ENCODE data around the gene DNAJB7. TPM values are rescaled to one million over a fixed set of nuclear protein-coding genes. Genes with fewer than 3 reads are reported as not detected.

The DNAJB7 gene
- total and polyA plus RNA-seq, 2 experiments from 2014 or later: 0.63 TPM; not detected in 1

GRCh38 chr22:40856513-40857308 is 5.2 kb downstream of the DNAJB7 start, which contains the start of the genes ST13 and XPNPEP3 (continued):
- TF ChIP-seq REST (IDR thresholded peaks at IDR 0.05; ENCODE audit: unreplicated experiment): no peak
- TF ChIP-seq EZH2 (IDR thresholded peaks at IDR 0.05; ENCODE audit: low read depth, unreplicated experiment): no peak
- TF ChIP-seq, protein P1, sequence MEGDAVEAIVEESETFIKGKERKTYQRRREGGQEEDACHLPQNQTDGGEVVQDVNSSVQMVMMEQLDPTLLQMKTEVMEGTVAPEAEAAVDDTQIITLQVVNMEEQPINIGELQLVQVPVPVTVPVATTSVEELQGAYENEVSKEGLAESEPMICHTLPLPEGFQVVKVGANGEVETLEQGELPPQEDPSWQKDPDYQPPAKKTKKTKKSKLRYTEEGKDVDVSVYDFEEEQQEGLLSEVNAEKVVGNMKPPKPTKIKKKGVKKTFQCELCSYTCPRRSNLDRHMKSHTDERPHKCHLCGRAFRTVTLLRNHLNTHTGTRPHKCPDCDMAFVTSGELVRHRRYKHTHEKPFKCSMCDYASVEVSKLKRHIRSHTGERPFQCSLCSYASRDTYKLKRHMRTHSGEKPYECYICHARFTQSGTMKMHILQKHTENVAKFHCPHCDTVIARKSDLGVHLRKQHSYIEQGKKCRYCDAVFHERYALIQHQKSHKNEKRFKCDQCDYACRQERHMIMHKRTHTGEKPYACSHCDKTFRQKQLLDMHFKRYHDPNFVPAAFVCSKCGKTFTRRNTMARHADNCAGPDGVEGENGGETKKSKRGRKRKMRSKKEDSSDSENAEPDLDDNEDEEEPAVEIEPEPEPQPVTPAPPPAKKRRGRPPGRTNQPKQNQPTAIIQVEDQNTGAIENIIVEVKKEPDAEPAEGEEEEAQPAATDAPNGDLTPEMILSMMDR (conservative IDR thresholded peaks at IDR 0.05; ENCODE audit: low read depth in 2 of 2): no peak
- peak; percentile 78 for TF ChIP-seq POLR2AphosphoS5 (IDR thresholded peaks at IDR 0.05; ENCODE audit: low read depth)
- TF ChIP-seq ZNF331 (CRISPR knock-in tag; IDR thresholded peaks at IDR 0.05; ENCODE audit: low read depth): no peak

DNA sequence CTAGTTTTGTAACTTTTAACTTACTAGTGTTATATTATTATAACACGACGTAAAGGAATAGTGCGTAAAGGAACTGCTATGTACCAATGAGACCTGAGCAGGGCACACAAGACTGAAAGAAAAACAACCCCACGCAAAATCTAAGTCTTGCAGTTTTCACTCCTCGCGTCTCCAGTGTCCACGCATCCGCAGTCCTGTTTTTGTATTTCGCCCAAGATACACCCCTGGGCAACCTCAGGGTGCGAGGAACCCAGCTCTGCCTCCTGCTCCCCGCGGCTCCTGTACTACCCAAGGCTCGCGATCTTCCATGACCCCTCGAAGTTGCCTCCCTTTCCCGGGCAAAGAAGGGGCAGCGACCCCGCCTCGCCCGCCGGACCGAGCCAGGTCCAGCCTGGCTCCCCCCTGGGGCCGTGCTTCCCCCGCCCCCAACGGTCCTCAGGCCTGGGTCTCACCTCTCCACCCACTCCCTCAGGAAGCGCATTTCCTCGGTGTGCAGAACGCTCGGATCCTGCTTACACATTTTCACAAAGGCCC is 5.9 kb downstream of the DNAJB7 start:
- no peaks in the 10 kb centered on the region for H3K36me3 ChIP-seq (ENCODE audit: insufficient read depth)
- H3K4me1 Mint-ChIP-seq: peaks cover 20% of the 10 kb centered on the region; the same call in 2 of the 3 replicates
- peaks cover 10% of the 10 kb centered on the region for H3K36me3 Mint-ChIP-seq (ENCODE audit: low read depth)
- no peaks in the 10 kb centered on the region for H3K9me2 ChIP-seq (ENCODE audit: insufficient read depth)
- no peaks in the 10 kb centered on the region for H3K27me3 ChIP-seq (ENCODE audit: insufficient read depth)
- H4K20me1 ChIP-seq (replicated peaks; ENCODE audit: insufficient read depth): peaks cover 20% of the 10 kb centered on the region
- H3K9me3 Mint-ChIP-seq: no peaks in the 10 kb centered on the region
- ATAC-seq (peak; percentile 69), DNase-seq (ENCODE audit: low spot score) (peak; percentile 67)
- H3K4me3 Mint-ChIP-seq: peak overlapping the region; percentile 100
- H3F3A ChIP-seq (replicated peaks; ENCODE audit: low read depth): no peaks in the 10 kb centered on the region; the same call in 1 of the 2 replicates
- peak overlapping the region; percentile 16; the same call in 1 of the 2 replicates for H2AFZ ChIP-seq
- H3K4me3 ChIP-seq: peak overlapping the region; percentile 92
- peaks cover 94% of the 10 kb centered on the region for H3K79me2 ChIP-seq (replicated peaks; ENCODE audit: insufficient read depth)
- peaks cover 6% of the 10 kb centered on the region for H3K27me3 Mint-ChIP-seq (ENCODE audit: insufficient read depth, low read depth, poor library complexity)
- H3K27ac ChIP-seq (ENCODE audit: low read depth): peak overlapping the region; percentile 100
- peak overlapping the region; percentile 90 for H3K4me2 ChIP-seq
- peaks cover 29% of the 10 kb centered on the region for H3K4me1 ChIP-seq (ENCODE audit: insufficient read depth)
- peak overlapping the region; percentile 100 for H3K27ac Mint-ChIP-seq
- TF ChIP-seq JUNB (IDR thresholded peaks at IDR 0.05; ENCODE audit: unreplicated experiment) (no peak), EZH2phosphoT487 (IDR thresholded peaks at IDR 0.05; ENCODE audit: unreplicated experiment) (no peak), POLR2AphosphoS5 (IDR thresholded peaks at IDR 0.05; ENCODE audit: low read depth) (no peak), REST (IDR thresholded peaks at IDR 0.05; ENCODE audit: unreplicated experiment) (no peak), ZNF114 (CRISPR knock-in tag; IDR thresholded peaks at IDR 0.05) (no peak), EZH2 (IDR thresholded peaks at IDR 0.05; ENCODE audit: low read depth, unreplicated experiment) (no peak)
- TF ChIP-seq, protein P1 (conservative IDR thresholded peaks at IDR 0.05; ENCODE audit: low read depth in 2 of 2): no peak
